OCI-LY3 (cell line): Measurements from ENCODE around the gene FZR1.
"Not testable (repeated sequence)": the region's sequence is repeated elsewhere in the genome, so short reads cannot be mapped to it uniquely, and the experiment has no call there.

Experiments used
- CTCF ChIP-seq: fragments of 200-600, 300-600 bp; sonication (generic); IDR thresholded peaks from 2 replicates; pipeline ENCODE4 v1.5.1; 2014; ENCODE audit warnings: antibody characterized with exemption, low read length, low read depth
- EZH2phosphoT487 ChIP-seq: fragments of 200-600 bp; shearing (Covaris generic); IDR thresholded peaks from 2 replicates; pipeline ENCODE4 v1.6.1; 2018; ENCODE audit warnings: antibody characterized with exemption, mixed run types, low read depth

GRCh38 chr19:3508121-3508661 lies 2.1 kb downstream of the FZR1 start:
- TF ChIP-seq CTCF, EZH2phosphoT487: not testable (repeated sequence)
